Embryonic facial prominence (tissue), 1 donor: Measurements from ENCODE around the gene PPM1L.
"Not testable (repeated sequence)": the region's sequence is repeated elsewhere in the genome, so short reads cannot be mapped to it uniquely, and the experiment has no call there.

Experiments
- DNase-seq: peaks from one replicate; pipeline ENCODE4 v3.0.0-alpha.2; 2016; ENCODE audit errors: extremely low spot score

Gene PPM1L

GRCh38 chr3:161034913-161035550, 279.0 kb downstream of the PPM1L start:
- not testable (repeated sequence) for DNase-seq

DNA sequence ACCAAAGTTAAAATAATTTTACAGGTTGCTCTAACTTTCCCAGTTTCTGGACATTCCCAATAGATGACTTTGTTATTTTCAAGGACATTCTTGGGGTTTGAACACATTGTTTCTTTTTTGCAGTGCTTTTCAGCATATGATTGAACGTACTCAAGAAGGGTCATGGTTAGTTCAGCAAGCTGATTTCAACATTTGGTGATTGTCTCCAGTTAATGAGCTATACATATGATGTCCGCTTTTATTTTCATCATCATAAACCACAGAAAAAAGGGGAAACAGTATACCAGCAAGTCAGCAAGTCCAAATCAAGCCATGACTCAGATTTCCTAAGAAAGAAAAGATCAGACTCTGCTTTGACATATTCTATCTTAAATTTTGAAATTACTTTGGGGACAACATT, 279.7 kb downstream of the PPM1L start:
- no peak for DNase-seq

DNA sequence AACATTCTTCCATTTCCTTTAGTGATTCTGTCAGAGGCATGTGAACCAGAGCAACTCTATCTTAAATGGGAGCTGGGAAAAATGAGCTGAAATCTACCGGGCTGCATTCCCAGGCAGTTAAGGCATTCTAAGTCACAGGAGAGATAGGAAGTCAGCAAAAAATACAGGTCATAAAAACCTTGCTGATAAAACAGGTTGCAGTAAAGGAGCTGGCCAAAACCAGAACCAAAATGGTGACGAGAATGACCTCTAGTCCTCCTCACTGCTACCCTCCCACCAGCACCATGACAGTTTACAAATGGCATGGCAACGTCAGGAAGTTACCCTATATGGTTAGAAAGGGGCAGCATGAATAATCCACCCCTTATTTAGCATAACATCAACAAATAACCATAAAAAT, 282.7 kb downstream of the PPM1L start:
- DNase-seq, result no peak

GRCh38 chr3:161042023-161042501, 286.0 kb downstream of the PPM1L start:
- DNase-seq, result no peak

DNA sequence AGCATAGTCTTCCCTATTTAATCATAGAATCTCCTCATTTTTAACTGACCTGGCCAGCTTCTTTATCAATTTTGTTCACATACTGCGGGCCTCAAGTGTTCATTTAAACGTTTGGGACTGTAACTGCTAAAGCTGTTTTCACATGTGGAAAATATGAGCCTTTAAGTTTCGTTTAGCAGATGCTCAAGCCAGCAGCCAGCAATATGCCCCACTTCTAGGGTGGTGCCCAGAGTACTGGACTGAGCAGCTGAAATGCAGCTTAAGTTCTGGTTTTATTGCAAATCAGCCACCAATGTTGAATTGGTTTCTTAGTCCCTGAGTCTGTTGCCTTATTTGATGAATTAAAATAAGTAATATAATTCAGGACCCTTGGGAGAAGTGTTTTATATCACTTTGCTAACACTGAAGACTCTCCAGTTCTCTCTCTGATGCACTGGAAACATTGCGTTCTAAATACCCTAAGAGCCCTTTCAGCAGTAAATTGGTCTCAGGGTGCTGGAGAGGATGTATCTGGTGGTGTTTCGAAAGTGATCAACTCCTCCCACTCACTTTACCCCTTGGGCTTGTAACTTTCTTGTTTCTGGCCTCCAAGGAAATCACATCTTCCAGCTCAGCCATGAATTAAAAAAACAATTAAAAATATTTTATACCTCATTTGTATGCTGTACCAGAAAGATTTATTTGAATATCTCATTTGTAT, 287.5 kb downstream of the PPM1L start:
- DNase-seq, result no peak

GRCh38 chr3:161049683-161050248, 293.7 kb downstream of the PPM1L start:
- no peak for DNase-seq

DNA sequence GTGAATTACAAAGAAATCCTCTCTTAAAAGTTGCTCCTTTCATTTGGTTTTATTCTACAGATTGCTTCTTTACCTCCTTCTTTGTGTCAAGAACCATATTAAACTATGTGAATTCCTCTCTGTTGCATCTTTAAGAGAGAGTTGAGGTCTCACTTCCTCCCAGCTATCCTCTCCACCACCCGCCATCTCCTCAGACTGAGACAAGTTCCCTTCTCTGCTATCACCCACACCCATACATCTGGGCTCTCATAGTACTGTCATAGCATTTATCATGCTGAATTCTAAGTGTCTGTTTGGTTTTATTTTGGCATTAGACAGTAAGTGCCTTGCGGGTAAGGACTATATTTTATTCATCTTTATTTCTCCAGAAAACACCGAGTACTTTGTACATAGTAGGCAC, 294.9 kb downstream of the PPM1L start:
- no peak for DNase-seq

- DNase-seq, result no peak
These were observed 295.8 kb downstream of the PPM1L start for GRCh38 chr3:161051856-161052255.

- DNase-seq, result no peak
These were observed 299.0 kb downstream of the PPM1L start for GRCh38 chr3:161054860-161055604.

DNA sequence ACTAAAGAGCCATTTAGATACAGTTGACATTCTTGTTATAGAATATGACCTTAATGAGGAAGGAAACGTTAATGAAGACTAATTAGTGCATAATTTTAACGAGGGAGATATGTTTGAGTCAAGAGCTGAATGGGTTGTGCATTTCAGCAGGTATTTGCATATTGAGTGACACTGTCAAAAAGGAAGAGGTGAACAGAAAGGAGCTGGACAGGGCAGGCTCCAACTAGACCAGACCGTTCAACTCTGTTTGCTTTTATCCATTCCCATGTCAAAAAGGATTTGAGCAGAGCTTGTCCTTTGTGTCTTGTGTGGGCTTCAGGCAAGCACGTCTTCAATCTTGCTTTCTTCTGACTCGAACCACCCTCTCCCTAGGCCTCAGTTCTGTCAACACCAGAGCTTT, 308.4 kb downstream of the PPM1L start:
- no peak for DNase-seq

GRCh38 chr3:161066930-161067329, 310.9 kb downstream of the PPM1L start:
- no peak for DNase-seq

- no peak for DNase-seq
These were observed 311.3 kb downstream of the PPM1L start for GRCh38 chr3:161067335-161067734.

DNA sequence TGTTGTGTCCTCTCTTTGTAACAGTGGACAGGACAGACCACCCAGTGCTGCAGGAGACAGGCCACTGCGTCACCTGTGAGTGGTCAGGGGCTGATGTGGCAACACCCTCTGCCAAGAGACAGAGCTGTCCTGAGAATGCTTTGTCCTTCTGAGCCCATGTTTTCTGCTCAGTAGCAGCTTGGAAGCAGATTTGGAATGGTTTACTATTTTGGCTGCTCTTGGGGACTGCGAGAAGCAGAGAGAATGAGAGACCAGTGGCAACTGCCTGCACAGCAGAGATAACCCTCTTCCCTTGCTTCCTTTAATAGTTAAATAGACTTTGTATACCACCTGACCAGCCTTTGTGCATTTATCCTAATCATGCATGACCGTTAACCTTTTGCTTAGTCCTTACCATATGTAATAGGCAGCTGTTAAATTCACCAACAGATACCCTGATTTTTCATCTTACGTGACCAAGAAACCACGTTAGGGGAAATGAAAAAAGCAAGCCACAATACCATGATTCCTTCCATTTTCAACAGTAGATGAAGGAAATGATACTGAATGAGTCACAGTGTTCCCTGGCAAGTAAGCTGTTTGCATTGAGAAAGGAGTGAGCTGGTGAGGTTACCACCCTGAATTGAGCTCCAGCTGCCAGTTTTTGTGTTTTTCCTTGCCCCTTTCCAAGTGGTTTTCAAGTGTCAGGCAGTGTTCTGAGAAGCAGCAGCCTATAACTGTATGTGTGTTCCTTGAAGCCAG, 313.6 kb downstream of the PPM1L start:
- no peak for DNase-seq

DNA sequence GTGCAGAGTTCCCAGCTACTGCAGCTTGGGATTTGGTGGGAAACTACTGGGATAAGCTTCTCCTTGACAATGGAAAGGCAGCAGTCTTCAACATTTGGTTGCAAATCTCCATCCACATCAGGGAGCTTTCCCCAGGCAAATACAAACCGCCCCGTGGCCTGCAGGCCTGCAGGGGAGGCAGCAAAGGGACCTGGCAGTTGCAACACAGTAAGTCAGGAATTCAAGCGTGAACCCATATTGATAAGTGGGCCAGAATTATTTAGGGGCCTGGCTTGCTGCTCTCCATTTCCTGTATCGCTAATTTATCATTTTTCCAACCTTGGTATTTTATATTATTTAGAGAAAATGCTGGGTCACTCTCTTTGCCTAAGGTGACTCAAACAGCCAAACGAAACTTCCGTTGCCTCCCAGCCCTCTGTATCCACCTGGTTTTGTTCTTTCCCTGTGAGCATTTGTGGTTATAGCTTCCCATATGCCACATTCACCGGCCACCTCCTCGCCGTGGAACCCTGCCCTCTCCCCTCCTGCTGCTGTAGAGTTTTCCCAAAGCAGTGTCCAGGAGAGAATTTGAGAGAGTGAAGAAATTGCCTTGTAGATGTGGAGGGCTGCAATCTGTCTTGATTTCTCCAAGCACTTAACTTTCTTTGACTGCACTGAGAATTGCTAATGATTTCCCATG, 314.4 kb downstream of the PPM1L start:
- DNase-seq, result no peak

DNA sequence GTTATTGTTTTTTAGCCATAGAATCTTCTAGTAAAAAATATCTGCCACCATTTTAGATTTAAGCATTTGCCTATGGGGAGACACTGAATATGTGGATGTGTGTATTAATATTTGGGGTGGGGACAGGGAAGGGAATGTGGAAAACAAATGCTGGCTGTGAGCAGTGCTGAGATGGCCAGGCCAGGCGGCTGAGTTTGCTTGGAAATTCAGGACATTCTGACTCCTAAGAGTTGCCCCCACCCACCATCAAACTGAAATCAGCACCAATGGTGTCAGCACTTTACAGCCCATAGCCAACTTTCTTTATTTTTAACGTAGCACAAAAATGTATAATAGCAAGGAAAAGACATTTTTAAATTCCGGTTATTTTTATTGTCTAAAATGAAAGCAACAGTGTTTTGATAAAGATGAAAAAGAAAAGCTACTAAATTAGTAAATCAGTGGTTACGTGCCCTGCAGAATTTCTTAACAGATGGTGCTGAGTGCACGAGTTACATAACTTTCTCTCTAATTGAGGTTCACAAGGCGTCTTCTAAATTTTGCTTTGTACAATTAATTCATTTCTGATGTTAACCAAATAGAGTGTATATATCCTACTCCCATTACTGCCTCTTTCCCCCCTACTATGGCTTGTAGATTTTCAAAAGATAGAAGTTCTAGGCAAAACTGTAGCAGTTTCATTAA, 315.1 kb downstream of the PPM1L start:
- no peak for DNase-seq

- no peak for DNase-seq
These were observed 316.2 kb downstream of the PPM1L start for GRCh38 chr3:161072211-161072621.

DNA sequence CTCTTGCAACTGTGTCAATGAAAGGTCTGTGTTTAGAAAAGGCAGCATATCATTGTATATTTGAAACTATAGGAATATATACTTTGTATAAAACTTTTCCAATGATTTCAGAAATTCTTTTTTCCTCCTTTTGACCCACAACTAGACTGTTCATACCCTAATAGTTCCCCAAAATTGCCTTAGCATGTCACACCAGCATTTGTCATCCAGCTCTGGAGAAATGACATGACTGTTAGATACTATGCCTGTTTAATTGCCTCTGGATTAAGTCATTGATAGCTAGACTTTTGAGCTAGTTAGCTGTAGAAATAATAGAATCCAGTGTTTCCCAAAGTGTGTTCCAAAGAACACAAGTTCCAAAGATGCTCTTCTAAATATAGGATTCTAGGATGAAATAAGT, 316.7 kb downstream of the PPM1L start:
- no peak for DNase-seq

DNA sequence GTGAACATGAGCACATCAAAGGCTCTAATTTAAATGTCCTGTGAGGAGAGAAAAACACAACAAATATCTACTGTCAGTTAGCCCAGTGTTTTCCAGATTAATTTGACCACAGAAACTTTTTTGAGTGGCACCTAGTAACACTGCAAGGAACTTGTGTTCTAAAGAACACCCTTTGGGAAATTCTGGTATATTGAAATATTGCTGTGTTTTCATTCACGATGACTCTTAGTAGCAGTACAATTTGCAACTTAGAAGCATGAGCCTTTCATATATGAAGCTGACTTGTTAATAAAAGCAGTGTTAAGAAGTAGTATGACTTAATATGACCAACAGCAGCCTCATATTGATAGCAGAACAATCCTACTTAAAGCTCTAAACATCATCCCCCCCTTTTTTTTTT, 317.1 kb downstream of the PPM1L start:
- no peak for DNase-seq

DNA sequence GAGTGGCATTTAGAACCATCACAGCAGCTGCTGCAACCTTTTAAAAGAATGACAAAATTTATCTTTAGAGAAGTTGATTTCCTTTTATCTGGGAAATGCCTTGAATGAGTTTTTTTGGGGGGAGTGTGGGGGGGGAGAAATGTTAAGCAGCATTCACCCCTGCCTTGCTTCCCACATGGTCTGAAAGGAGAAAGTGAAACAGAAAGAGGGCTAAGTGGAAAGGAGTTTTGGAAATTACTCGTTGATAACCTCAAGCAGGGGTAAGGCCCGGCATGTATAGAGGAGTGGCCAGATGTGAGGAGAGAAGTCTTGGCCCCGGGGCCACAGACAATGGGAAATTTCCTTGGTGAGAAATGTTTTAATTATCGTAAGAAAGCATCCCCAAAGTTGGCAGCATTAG, 325.6 kb downstream of the PPM1L start:
- no peak for DNase-seq

DNA sequence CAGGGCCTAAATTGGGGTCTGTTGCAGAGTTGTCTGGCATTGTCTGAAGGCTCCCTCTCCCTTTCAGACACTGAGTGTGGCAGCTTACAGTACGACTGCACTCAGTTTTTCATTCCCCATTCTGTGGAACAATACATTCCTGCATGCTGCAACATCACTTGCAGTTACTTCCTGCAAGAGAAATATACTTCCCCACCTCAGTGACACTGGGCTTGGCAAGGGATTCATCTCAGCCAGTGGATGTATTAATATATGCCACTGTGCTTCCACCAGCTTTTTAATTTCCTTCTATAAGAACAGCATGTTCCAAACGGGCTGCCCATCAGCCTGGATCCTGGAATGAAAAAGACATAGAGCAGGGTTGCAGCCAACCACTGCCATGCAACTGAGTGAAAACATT, 326.0 kb downstream of the PPM1L start:
- no peak for DNase-seq

DNA sequence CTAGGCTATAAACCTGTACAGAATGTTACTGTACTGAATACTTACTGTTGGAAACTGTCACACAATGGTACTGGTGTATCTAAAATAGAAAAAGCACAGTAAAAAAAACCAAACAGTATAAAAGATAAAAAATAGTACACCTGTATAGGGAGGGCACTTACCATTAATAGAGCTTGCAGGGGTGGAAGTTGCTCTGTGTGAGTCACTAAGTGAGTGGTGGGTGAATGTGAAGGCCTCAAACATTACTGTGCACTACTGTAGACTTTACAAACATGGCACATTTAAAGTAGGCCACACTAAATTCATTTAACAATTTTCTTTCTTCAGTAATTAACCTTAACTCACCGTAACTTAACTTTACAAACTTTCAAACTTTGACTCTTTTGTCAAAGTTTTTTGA, 327.1 kb downstream of the PPM1L start:
- no peak for DNase-seq
